ENCODE data around the gene REG3G. TPM values are rescaled to one million over a fixed set of nuclear protein-coding genes. Genes with fewer than 3 reads are reported as not detected.

REG3G gene
- total and polyA plus RNA-seq, 2 of the 13 experiments (the other 11 are each of a cell fraction or from before 2014, with no cell fraction given): not detected

GRCh38 chr2:78982638-78983330 is 42.7 kb upstream of the REG3G start:
- POLR2A ChIA-PET: no interaction called here
- FAIRE-seq: no peak

More at GRCh38 chr2:78982638-78983330, 42.7 kb upstream of the REG3G start:
- H2AFZ ChIP-seq (ENCODE audit: low read length): no peak overlapping the region
- H3K9ac ChIP-seq (ENCODE audit: insufficient read depth, low read depth, low read length): no peak overlapping the region
- H3K9me3 ChIP-seq (ENCODE audit: low read length): no peaks in the 10 kb centered on the region
- no peak overlapping the region for H3K27ac ChIP-seq (ENCODE audit: extremely low read length, insufficient read depth, low read length)
- no peaks in the 10 kb centered on the region for H4K20me1 ChIP-seq (ENCODE audit: insufficient read depth, low read length)
- H3K36me3 ChIP-seq (replicated peaks in 1 of 2; ENCODE audit: control insufficient read depth in 1 of 2, insufficient read depth in 2 of 2, low read length in 2 of 2): no peaks in the 10 kb centered on the region
- WGBS (ENCODE audit: low lambda C conversion rate): 4% methylated on average over 4 of the region's 4 CpGs
- TF ChIP-seq ZFP82 (CRISPR knock-in tag; IDR thresholded peaks at IDR 0.05; ENCODE audit: borderline replicate concordance) (no peak), ZFX (CRISPR knock-in tag; IDR thresholded peaks at IDR 0.05; ENCODE audit: low read depth) (no peak), FLYWCH1 (CRISPR knock-in tag; IDR thresholded peaks at IDR 0.05) (no peak), ZNF788 (CRISPR knock-in tag; IDR thresholded peaks at IDR 0.05; ENCODE audit: borderline replicate concordance) (no peak), ZNF224 (CRISPR knock-in tag; IDR thresholded peaks at IDR 0.05) (no peak), ZNF747 (CRISPR knock-in tag; IDR thresholded peaks at IDR 0.05; ENCODE audit: borderline replicate concordance) (no peak), HOXA5 (CRISPR knock-in tag; IDR thresholded peaks at IDR 0.05) (no peak), ARNT (IDR thresholded peaks at IDR 0.05) (no peak), ZNF382 (CRISPR knock-in tag; IDR thresholded peaks at IDR 0.05; ENCODE audit: borderline replicate concordance) (no peak), REL (CRISPR knock-in tag; conservative IDR thresholded peaks at IDR 0.05) (no peak), AFF4 (CRISPR knock-in tag; IDR thresholded peaks at IDR 0.05) (no peak), ZNF460 (CRISPR knock-in tag; IDR thresholded peaks at IDR 0.05; ENCODE audit: borderline replicate concordance) (no peak), TBL1XR1 (IDR thresholded peaks at IDR 0.05; ENCODE audit: borderline replicate concordance, low read length, partially characterized antibody) (no peak), PAX8 (CRISPR knock-in tag; IDR thresholded peaks at IDR 0.05; ENCODE audit: borderline replicate concordance) (no peak), MAFK (conservative IDR thresholded peaks at IDR 0.05 in 1 of 2, IDR thresholded peaks at IDR 0.05 in 1 of 2; ENCODE audit: low read length in 2 of 2) (no peak), NFKB2 (CRISPR knock-in tag; IDR thresholded peaks at IDR 0.05; ENCODE audit: borderline replicate concordance) (no peak), MAFF (IDR thresholded peaks at IDR 0.05; ENCODE audit: low read depth, low read length) (no peak)
- no peak overlapping the region for H3K4me3 ChIP-seq (replicated peaks in 1 of 3; ENCODE audit: insufficient read depth in 1 of 3, low read depth in 2 of 3, low read length in 3 of 3)
- no peak overlapping the region for H3K4me2 ChIP-seq (ENCODE audit: low read depth, low read length)
- CTCF ChIA-PET (ENCODE audit: low intra/inter-chr PET ratio, low total read pairs): no interaction called here
- BruUV-seq (replicated peaks): no TSS peak
- no peaks in the 10 kb centered on the region for H3K4me1 ChIP-seq (ENCODE audit: insufficient read depth, low read length)
- no peaks in the 10 kb centered on the region for H3K27me3 ChIP-seq (ENCODE audit: control insufficient read depth in 1 of 2, insufficient read depth in 2 of 2, low read length in 2 of 2)
- in situ Hi-C loops (cut with HindIII; ENCODE audit: extremely low pct_ligation_motif_present, low pct_unique_long_range_greater_than_20kb): loop anchor here (25.0 kb wide), 1 partner anchor 620 kb away; no protein-coding TSS in a partner anchor
- ATAC-seq (no peak), DNase-seq (ENCODE audit: low spot score) (no peak)
- intact Hi-C loops (cut with micrococcal nuclease; ENCODE audit: unreplicated experiment): no loop called here
- H3K79me2 ChIP-seq (ENCODE audit: insufficient read depth, low read length): no peaks in the 10 kb centered on the region

All from HepG2 (cell line).